Hematopoietic multipotent progenitor cell treated with erythropoietin and hydrocortisone succinate and interleukin-3 and kit ligand, for 6 days (in vitro differentiated cells): ENCODE results near the gene TMEM164.

Experiments
- DNase-seq: peaks from one replicate; pipeline ENCODE4 v3.0.0-alpha.2; 2015

Gene TMEM164

DNA sequence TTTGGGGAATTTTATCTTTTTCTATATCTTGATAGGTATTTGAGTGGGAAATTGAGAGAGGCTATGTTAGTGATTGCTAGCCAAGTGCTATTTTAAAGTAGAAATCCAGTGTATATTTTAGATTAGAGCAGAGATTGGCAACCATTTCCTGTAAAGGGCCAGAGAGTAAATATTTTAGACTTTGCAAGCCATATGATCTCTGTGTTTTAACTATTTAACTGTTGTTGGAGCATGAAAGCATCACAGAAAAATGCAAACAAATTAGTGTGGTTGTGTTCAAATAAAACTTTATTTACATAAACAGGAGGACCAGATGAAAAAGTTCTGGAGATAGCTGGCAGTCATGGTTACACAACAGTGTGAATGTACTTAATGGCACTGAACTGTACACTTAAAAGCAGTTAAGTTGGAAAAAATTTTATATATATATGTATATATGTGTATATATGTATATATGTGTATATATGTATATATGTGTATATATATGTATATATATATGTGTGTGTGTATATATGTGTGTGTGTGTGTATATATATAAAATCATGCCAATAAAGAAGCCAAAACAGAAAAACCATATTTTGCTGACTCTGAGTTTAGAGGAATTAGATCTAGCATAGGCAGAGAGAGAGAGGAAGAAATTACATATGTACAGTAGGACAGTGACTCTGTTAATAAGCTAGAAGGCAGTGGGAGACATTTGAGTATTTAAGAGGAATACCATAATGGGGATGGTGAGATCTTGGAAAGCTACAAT, 83.4 kb downstream of the TMEM164 start:
- no peak for DNase-seq

DNA sequence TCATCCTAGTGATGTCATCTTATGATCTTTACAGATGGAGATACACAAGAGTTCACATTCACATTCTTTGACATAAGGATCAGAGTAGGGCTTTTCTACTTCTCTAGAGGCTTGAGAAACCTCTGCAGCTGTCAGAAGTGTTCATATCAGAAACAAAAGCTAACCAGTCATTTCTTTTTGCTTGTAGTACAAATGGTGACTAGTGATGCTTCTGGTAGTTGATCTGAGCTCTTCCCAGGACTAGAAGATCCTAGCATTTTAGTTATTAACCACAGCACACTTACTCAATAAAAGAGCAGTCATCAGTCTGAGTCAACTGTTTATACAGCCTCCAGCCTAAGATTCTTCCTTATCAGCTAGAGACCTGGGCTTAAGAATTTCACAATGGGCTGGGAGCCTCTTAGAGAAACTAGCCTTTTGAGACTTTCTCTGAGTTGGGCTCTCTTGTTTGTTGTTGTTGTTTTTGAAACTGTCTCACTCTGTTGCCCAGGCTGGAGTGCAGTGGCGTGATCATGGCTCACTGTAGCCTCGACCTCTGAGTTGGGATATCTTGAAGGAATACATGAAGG, 84.1 kb downstream of the TMEM164 start:
- DNase-seq, result peak; percentile 78

DNA sequence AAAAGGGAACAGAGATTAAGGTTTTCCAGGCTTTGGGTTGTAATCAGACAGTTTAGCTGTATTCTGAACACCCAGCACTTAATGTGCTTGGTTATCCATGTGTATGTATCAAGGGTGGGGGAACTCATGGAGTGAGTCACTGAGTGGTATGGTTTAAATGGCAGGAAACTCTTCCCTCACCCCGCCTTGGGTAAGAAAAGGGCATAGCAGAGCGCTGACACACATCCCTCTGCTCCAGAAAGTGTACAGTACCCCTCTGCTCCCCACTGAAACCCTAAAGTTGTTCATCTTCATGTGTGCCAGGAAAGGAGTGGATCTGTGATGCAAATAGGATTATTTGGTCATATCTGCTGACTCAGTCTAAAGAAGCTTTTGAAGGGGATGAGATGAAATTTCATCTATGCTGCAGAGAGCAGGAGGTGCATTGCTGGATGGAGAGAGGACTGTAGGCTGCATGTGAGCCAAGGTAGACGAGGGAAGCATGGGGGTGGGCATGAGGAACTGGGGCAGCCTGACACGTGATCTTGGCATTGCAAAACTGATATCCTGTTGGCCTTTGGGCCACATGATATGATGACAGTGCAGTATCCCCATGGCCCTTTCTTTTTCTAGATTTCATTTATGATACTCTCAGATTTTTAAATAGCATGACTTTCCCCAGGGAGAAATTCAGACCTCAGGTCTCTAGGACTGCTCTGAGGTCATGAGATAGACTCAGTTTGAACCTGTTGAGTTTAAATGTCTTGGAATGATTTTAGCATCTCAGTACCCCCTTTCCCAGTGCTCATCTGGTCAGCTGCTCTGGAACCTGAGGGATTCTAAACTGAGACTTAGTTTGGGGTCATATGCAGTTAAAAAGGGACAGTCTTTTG, 84.8 kb downstream of the TMEM164 start:
- peak; percentile 49 for DNase-seq

- DNase-seq, result peak; percentile 76
Observed at GRCh38 chrX:110089656-110090403, 86.9 kb downstream of the TMEM164 start.

DNA sequence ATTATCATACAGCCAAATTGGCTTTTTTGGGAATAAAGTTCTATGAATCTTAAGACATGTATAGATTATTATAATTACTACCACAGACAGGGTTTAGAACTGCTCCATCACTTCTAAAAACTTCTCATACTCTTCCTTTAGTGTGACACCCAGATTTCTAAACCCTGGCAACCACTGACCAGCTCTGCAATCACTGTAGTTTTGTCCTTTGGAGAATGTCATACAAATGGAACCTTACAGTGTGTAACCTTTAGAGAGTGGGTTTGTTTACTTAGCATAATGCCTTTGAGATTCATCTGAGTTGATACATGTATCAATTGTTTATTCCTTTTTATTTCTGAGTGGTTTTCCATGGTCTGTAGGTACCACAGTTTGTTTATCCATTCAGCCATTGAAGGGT, 95.0 kb downstream of the TMEM164 start:
- DNase-seq, result no peak

GRCh38 chrX:110103344-110103743, 100.4 kb downstream of the TMEM164 start:
- no peak for DNase-seq

- DNase-seq, result no peak
Observed at GRCh38 chrX:110104078-110104477, 101.2 kb downstream of the TMEM164 start.

DNA sequence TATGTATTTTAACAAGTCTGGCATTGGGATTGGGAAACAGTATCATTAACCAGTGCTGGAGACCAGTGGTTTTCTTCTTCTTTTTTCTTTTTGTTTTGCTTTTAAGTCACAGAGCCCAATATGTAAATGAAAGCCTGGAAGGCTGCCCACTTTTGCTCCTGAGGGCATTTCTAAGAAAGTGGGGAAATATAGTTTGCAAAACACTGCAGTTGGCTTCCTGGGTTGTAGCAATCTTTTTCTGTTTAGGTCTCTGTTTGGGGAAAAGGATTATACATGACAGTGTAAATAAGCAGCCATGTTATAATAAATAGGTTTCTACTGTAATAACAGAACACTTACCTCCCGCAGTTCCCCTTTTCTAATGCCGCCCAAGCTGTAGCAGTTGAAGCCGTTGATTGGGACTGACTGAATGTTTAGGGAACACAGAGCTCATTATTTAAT, 105.5 kb downstream of the TMEM164 start:
- peak; percentile 67 for DNase-seq

GRCh38 chrX:110114260-110114776, 111.4 kb downstream of the TMEM164 start:
- peak; percentile 7 for DNase-seq

- no peak for DNase-seq
Observed at GRCh38 chrX:110116066-110116980, 113.4 kb downstream of the TMEM164 start.

- DNase-seq, result no peak
Observed at GRCh38 chrX:110118530-110118929, 115.6 kb downstream of the TMEM164 start.

DNA sequence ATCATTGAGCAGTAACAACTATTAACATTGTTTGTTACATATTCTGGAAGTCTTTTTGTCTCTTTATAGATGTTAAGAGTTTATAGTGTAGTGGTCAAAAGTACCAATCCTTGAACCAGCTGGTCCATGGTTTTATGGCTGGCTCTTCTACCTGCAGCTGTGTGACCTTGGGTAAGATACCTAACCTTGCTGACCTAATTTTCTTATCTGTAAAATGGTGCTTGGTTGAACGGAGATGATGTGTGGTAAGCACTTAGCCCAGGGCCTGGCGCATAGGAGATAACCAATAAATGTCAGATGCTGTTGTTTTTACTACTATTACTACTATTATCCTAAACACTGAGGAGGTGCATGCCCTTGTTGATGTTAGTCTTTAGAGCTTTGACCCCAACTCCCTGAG, 116.6 kb downstream of the TMEM164 start:
- DNase-seq, result no peak

- DNase-seq, result no peak
Observed at GRCh38 chrX:110120025-110120424, 117.1 kb downstream of the TMEM164 start.

GRCh38 chrX:110123331-110123782, 120.4 kb downstream of the TMEM164 start:
- no peak for DNase-seq

DNA sequence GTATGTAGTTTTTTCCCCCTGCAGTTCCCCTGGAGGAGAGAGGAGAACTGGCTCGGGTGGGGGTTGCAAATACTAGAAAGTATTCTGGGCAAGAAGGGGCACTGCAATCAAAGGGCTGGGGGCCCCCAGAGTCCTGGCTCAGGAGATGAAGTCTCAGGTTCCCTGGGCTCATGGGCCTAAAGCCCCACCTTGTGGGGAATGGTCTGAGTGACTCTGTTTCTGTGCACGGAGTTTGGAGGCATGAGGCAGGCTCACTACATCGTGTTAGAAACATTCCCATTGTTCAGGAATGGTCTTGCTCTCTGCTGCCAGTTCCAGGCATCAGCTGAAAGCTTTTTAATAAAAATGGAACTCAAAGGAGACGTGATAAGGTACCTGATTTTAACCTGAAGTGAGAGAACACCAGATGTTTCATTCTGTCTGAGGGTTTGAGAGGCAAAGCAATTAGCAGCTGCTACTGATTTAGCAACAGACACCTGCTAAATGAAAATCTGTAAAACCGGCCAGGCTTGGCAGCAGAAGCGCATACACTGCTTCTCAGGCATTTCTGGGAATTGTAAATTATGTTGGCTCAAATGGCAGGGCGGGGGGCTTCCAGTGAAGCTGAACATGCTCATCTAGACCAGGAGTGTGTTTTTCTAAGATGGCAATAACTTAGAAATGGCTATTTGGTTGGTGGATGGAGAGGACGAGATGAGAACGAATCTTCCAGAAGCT, 122.7 kb downstream of the TMEM164 start:
- DNase-seq, result no peak

GRCh38 chrX:110131031-110131430, 128.1 kb downstream of the TMEM164 start:
- no peak for DNase-seq

DNA sequence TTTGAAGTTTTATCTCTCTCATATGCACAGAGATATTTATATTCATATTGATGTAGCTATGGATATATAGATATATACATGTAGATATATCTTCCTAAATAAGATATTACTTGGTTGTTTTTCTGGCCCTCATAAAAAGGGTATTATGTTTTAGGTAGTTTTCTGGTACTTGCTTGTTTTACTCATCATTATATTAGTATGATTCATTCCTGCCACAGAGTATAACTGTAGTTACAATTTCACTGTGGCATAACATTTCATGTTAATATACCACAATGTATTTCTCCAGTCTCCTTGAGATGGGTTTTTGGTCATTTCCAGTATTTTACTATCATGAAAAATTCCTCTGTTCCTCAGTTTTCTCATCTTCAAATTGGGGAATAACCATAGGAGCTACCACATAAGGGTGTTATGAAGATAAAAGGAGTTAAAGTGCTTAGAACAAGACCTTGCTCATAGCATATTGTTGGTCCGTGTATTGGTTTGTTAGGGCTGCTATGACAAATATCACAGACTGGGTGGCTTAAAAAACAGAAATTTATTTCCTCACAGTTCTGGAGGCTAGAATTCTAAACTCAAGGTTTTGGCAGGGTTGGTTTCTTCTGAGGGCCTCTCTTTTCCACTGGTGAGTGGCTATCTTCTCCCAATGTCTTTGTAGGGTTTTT, 129.7 kb downstream of the TMEM164 start:
- no peak for DNase-seq

DNA sequence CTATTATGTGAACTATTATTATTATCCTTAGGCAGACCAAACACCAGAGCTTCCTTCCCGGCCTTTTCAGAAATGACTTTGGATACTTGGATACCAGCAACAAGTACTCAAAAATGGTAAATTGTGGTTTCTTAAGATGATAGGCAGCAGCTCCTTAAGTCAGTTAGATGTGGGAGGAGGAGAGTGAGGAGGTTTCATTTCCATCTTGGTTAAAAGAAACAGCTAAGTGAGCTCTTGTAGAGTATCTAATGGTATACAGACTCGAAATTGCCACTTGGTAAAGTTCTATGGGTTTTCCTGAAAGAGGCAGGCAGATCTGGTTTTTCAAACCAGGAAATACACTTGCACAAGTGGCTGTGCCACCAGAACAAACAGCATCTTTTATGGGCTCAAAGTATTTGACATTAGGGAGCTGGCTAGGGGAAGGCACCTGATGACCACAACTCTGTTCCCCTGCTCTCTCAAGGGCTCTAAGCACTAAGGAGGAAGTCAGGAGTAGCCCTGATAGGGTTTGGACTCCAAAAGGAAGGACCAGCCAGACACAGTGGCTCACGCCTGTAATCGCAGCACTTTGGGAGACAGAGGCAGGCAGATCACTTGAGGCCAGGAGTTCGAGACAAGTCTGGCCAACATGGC, 130.9 kb downstream of the TMEM164 start:
- DNase-seq, result no peak

DNA sequence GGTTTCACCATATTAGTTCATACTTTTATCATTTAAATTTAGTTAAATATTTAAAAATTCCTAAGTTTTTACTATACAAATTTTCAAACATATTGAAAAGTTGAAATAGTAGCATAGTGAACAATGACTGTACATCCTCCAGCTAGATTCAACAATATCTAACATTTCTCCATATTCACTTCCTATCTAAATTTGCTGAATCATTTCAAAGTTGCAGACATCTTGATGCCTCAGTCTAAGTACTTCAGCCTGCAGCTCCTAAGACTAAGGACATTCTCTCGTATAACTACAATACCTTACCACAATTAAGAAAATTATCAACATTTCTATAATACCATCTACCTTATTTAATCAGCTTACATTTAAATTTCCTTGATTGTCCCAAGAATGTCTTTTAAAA, 132.7 kb downstream of the TMEM164 start:
- DNase-seq, result peak; percentile 43

- no peak for DNase-seq
Observed at GRCh38 chrX:110136136-110136535, 133.2 kb downstream of the TMEM164 start.
